CD4-positive, alpha-beta T cell treated with Interleukin-17A for 4 hours (primary cell): ENCODE results near the gene SERGEF.

ENCODE experiments used
- DNase-seq: peaks from one replicate; pipeline ENCODE4 v3.0.0-alpha.2; 2020; ENCODE audit warnings: mixed read lengths

The SERGEF gene

DNA sequence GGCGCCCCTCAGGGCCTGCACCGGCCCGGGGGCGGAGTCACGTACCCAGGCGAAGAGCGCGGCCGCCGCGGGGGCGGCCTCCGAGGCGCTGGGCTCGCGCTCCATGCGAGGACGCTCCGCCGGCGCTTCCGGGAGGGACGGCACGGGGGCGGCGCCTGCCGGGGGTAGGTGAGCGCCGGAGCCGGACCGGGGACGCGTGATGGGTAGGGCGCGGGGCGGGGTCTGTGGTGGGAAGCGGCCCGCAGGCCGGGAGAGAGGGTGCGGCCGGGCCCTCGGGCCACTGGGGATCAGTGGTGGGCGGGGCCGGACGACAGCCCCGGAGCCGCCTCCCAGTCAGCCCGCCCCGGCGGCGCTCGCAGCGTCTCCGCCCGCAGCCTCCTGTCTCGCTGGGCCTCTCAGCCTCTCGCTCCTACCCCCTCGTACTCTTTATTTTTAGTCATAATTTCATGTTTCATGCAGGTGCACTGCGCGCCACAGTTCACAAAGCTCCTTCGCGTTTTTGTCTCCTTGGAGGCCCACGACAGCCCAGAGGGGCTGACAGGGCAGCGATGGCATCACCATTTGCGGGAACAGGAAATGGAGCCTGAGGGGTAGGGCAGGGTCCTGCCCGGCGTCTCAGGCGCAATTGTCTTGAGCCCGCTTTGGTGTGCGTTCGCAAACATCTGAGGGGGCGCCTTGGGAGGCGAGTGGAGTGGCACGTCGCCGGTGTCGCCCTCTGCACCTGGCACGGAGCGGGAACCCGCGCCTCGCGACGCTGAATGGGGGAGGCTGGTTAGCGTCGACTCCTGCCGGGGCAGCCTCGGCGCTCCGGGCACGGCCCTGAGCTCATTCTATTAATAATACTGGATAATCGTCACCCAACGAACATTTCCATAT, at the start of gene SERGEF:
TSS of gene SERGEF (minus strand) at position 142 of the 876 bp plus-strand sequence. CDS start at position 105, 37 bp downstream.
- DNase-seq, result peak; percentile 98

GRCh38 chr11:18061351-18061750, 48.5 kb upstream of the SERGEF start:
- DNase-seq, result no peak

DNA sequence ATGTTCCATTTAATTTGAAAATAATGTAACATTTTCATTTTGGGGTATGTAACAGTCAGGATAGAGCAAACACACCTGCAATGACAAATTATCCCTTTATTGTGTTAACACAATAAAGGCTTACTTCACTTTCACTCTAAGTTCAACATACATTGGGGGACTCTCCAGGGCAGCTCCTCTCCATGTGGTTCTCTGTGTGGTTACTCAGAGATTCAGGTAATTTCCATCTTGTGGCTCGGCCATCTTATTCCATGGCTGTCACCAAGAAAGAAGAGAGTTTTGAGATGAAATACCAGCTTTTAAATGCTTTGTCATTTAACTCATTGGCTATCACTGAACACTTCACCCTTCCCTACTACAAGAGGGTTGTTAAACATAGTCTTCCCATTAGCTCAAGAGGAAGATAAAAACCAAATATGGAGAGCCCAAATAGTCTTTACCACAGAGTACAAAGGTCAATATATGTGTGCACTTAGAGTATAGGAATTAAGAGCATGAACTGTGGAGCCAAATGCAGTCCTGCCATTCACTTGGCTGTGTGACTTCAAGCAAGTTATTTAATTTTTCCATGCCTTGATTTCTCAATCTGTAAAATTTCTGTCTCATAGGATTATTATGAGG, 43.8 kb upstream of the SERGEF start:
- DNase-seq, result no peak

DNA sequence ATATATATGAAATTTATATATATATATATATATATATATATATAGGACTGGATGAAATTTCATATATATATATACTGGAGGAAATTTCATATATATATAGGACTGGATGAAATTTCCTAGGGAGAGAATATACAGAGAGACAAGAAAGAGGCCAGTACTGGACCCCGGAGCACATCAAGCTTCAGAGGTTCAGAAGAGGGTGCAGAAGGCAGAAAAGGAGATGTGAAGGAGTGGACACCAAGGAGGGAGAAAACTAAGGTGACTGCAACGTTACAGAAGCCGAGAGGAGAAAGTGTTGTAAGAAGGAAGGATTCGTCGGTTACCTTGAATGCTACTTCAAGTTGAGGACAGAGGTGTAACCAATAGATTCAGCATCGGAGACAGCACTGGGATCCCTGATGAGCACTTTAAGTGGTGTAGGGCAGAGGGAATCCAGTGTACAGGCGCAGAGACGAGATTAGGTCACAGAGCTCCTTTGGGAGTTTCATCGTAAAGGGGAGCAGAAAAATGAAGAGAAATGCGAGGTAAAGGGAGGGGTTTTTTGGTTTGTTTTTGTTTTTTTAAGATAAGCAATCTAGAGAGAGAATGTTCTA, 41.8 kb upstream of the SERGEF start:
- DNase-seq, result no peak

- DNase-seq, result no peak
These were observed 38.0 kb upstream of the SERGEF start for GRCh38 chr11:18050848-18051247.

DNA sequence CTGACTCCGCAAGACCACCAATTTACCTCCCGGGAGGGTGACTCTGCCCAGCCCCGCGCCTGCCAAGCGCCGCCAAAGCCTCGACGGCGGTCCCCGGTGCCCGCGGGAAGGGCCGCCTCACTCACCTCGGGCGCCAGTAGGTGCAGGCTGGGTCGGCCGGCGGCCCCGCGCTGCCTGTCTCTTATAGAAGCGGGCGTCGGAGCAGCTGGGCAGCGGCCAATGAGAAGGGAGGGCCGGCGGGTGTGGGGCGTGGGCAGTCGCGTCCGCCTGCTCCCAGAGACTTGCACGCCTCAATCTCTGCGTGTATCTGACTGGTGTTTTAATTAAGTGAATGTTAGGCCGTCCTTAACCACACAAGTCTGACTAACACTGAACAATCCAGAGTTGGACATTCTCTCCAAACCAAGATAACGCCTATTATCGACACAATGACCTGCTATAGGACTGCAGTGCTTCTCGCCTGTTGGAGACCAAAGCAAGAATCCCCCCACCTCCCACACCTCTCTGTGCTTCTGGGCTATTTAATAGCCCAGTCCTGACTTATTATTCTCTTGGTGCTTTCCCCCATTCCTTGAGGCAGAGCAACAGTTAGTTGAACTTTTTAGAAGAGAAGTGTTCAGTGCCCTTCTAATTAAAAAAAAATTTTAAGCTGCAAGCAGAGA, 33.4 kb upstream of the SERGEF start, which contains the start of gene TPH1:
TSS of gene TPH1 (minus strand) at position 154 of the 662 bp plus-strand sequence. CDS start 5,507 bp downstream, outside the sequence.
- DNase-seq, result no peak

GRCh38 chr11:18036456-18036855, 23.6 kb upstream of the SERGEF start:
- DNase-seq, result no peak

- DNase-seq, result no peak
These were observed 14.6 kb upstream of the SERGEF start for GRCh38 chr11:18027475-18027874.

DNA sequence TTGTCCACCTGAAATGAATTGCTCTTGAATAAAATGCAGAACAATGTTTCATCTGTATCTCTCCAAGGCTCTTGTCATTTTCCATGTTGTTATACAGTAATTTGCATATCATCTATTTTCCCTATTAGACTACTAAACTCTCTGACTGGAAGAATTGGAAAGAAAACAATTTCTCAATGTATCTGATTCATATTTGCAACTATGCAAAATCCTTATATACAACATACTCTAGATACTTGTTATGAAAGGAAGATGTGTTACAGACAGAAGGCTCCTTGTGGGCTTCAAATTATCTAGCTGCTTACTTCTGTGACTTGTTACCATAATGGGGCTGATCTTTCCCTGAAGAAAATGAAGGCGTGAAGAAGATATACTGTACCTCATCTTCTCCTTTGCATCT, 9.6 kb upstream of the SERGEF start:
- DNase-seq, result no peak

DNA sequence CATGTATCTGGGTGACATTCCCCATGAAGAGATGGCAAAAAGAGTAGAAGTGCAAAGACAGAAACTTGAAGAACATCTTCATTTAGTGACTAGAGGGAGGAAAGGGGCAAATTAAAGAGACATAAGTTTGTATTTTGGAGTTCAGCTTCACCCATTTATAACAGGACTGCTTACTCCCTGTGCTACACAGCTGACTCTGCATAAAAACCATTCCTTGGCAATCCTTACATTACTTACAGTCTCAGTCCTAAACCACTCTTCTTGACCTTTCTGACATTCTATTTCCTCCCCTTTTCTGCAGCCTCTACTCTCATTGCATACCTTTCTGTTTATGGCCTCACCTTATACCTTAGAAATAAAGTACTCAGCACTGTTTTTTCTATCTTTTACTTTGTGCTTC, 6.8 kb upstream of the SERGEF start:
- no peak for DNase-seq

DNA sequence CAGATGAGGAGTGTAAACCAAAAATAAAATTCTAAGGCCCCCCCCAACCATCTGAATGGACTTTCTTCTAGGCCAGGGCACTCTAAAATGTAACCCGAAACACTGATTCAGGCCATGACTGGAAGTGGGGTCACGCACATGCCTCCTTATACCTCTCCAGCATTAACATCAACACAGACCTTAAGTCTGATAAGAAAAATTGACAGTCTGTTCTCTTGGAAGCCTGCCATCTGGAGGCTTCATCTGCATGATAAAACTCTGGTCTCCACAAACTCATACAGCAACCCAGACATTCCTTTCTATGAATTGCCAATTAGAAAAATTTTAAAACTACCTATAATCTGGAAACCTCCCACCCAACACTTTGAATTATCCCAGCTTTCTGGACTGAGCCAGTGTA, 3.9 kb upstream of the SERGEF start:
- no peak for DNase-seq

DNA sequence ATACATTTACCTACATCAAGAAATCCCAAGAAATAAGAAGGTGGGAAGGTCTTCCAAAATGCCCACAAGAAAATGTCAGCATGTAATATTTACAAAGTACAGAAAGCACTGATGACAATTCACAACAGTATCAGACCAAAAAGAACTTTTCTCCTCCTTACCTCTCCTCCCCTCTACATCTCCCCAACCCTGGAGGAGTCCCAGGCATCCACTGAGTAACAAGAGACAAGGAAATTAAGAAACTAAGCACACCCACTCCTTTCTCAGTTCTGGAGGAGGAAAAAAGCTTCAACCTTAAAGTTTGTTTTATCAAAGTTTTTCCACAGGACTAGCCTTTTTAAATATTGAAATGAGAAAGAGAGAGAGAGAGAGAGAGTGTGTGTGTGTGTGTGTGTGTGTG, 2.0 kb upstream of the SERGEF start:
- no peak for DNase-seq

GRCh38 chr11:18013790-18014507, 1.1 kb upstream of the SERGEF start:
- no peak for DNase-seq

DNA sequence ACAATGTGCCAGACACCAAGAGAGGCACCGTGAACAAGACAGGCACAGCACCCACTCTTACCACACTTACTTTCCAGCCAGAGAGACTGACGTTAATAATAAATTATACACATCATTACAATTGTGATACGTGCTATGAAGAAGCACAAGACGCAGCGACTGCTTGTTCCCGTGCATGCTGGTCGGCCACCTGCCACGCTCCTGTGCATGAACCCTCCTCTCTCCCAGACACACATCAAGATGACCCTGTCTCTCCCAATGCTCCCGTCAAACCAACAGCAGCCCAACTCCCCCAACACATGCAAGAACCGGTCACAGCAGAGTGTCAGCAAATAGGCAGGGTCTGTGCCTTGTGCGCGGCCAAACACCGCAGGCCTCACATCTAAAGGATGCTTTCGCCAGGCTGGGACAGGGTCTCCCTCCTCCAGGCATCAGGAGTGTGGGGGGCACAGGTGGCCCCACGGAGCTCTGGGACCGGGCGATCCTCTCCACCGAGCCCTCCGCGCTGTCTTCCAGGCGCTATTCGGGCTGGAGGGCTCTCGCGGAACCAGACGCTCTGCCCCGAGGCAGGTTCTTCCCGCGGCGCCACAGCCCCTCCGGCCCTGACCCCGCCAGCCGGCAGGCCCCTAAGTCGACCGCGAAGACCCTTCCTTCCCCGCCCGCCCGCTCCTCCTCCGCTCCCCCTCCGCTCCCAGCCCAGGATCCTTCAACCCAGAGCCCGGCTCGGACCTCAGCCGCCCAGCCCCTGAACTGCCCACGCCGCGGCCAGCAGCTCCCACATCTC, 533 bp downstream of the SERGEF start:
- peak; percentile 30 for DNase-seq

DNA sequence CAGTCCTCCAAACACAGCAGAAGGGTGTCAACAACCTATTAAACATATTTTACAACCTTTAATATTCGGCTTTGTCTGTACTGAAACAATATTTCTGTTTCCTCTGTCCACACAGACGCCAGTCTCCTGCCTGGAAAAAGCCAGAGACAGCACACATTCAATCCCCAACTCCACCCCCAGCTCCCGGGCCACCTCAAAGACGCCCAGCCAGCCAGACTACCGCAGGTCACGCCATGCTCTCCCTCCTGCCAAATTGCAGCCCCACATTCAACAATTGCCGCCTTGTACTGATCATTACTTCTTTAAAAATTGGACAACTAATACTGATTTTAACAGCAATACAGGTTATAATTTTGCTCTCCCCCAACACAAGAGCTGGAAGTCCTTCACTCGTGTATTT, 1.2 kb downstream of the SERGEF start:
- no peak for DNase-seq

DNA sequence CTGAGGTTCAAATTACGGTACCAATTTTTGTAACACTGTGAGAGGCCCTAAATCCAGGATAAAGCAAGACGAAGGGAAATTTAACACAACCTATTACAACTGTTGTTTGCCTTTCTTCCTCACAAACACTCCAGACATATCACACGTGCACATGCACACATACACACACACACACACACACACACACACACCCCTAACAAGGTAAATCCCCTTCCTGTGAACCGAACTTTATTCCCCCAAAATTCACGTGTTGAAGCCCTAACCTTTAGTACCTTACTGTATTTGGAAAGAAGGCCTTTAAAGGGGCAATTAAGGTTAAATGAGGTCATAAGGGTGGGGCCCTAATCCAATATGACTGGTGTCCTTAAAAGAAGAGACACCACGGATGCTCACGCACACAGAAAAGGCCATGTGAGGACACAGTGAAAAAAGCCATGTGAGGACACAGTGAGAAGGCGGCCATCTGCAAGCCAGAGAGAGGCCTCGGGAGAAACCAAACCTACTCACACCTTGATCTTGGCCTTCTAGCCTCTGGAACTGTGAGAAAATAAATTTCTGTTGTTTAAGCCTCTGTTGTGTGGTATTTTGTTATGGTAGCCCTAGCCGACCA, 1.8 kb downstream of the SERGEF start:
- no peak for DNase-seq

- DNase-seq, result peak; percentile 19
These were observed 2.7 kb downstream of the SERGEF start for GRCh38 chr11:18010121-18010670.

GRCh38 chr11:18005376-18006129, 7.3 kb downstream of the SERGEF start:
- no peak for DNase-seq

DNA sequence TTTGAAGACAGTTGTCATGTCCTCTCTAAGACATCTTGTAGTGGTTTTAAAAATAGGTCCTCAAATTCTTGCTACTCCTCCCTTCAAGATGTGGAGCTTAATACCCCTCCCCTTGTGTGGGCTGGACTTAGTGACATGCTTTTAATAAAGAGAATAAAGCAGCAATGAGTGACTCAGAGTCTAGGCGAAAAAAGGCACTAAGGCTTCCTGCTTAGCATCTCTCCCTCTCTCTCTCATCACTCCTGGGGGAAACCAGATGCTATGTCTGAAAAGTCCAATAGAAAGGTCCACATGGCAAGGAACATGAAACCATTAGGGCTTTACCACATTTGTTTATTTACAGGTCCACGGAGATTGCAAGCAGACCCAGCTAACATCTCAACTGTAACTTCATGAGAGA, 11.7 kb downstream of the SERGEF start:
- no peak for DNase-seq

DNA sequence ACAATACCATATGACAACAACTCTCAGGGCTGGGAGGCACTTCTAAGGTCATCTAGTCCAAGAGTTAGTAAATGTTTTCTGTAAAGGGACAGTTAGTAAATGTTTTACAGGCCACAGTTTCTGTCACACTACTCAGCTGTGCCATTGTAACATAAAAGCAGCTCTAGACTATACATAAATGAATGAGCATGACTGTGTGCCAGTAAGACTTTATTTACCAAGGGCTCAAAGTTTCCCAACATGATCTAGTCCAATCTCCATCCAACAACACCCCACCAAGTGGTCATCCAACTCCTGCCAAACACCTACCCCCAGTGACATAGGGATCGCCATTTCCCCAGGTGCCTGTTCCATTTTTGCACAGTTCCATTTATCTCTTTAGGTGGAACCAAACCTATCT, 12.1 kb downstream of the SERGEF start:
- DNase-seq, result no peak
